ENCODE data around the gene CEP131. TPM values are rescaled to one million over a fixed set of nuclear protein-coding genes. Genes with fewer than 3 reads are reported as not detected.

CEP131 gene
- total RNA-seq, 4 donors from 2014 or later = 9.2 to 35.0 (median 20.9) TPM

- no peak overlapping the region for H3K27ac ChIP-seq
- no peak for DNase-seq (ENCODE audit: low spot score in 2 of 2)
- TF ChIP-seq CTCF (IDR thresholded peaks at IDR 0.05) = no peak
- TF ChIP-seq POLR2A (IDR thresholded peaks at IDR 0.05) = no peak
- no peak for TF ChIP-seq EP300 (IDR thresholded peaks at IDR 0.05)
- H3K36me3 ChIP-seq = peaks cover 0 to 78% (median 2%) of the 10 kb centered on the region in 3 donors
- WGBS, 2 donors = 77 to 87% methylated on average over 11 to 19 of the region's 21 CpGs
- H3K9me3 ChIP-seq = no peaks in the 10 kb centered on the region
- peaks cover 0 to 18% (median 3%) of the 10 kb centered on the region in 4 donors for H3K4me1 ChIP-seq
- H3K27me3 ChIP-seq = no peaks in the 10 kb centered on the region
- H3K4me3 ChIP-seq = no peak overlapping the region
Observed at GRCh38 chr17:81197831-81198490, 24.8 kb downstream of the CEP131 start.

- peaks cover 0 to 78% (median 2%) of the 10 kb centered on the region in 3 donors for H3K36me3 ChIP-seq
Observed at GRCh38 chr17:81197409-81197795, 25.4 kb downstream of the CEP131 start.

GRCh38 chr17:81196505-81197408 lies 26.0 kb downstream of the CEP131 start:
- H3K9me3 ChIP-seq = no peaks in the 10 kb centered on the region
- H3K27me3 ChIP-seq = no peaks in the 10 kb centered on the region
- WGBS, 2 donors = 82 to 87% methylated on average over 30 to 38 of the region's 45 CpGs
- no peak for DNase-seq (ENCODE audit: low spot score in 2 of 2)
- H3K4me1 ChIP-seq = peaks cover 0 to 18% (median 3%) of the 10 kb centered on the region in 4 donors
- H3K27ac ChIP-seq = no peak overlapping the region
- peaks cover 0 to 80% (median 2%) of the 10 kb centered on the region in 3 donors for H3K36me3 ChIP-seq
- no peak overlapping the region for H3K4me3 ChIP-seq
- no peak for TF ChIP-seq POLR2A (IDR thresholded peaks at IDR 0.05)
- TF ChIP-seq CTCF (IDR thresholded peaks at IDR 0.05) = no peak
- TF ChIP-seq EP300 (IDR thresholded peaks at IDR 0.05) = no peak

More at GRCh38 chr17:81197409-81197795, 25.4 kb downstream of the CEP131 start:
- Histone ChIP-seq H3K27ac (no peak overlapping the region), H3K27me3 (no peaks in the 10 kb centered on the region), H3K9me3 (no peaks in the 10 kb centered on the region), H3K4me3 (no peak overlapping the region), H3K4me1 (peaks cover 0 to 18% (median 3%) of the 10 kb centered on the region in 4 donors)
- no peak for DNase-seq (ENCODE audit: low spot score in 2 of 2)
- 79 to 81% methylated on average over 7 to 8 of the region's 14 CpGs for WGBS, 2 donors
- no peak for TF ChIP-seq CTCF (IDR thresholded peaks at IDR 0.05)
- TF ChIP-seq POLR2A (IDR thresholded peaks at IDR 0.05) = no peak

GRCh38 chr17:81195941-81196495 lies 26.7 kb downstream of the CEP131 start:
- no peaks in the 10 kb centered on the region for H3K9me3 ChIP-seq
- peaks cover 0 to 15% (median 3%) of the 10 kb centered on the region in 4 donors for H3K4me1 ChIP-seq
- 81 to 87% methylated on average over 7 to 12 of the region's 14 CpGs for WGBS, 2 donors
- peaks cover 0 to 87% (median 2%) of the 10 kb centered on the region in 3 donors for H3K36me3 ChIP-seq
- no peak for DNase-seq (ENCODE audit: low spot score in 2 of 2)
- no peak overlapping the region for H3K4me3 ChIP-seq
- no peak overlapping the region for H3K27ac ChIP-seq
- TF ChIP-seq CTCF (IDR thresholded peaks at IDR 0.05) (no peak), EP300 (IDR thresholded peaks at IDR 0.05) (no peak), POLR2A (IDR thresholded peaks at IDR 0.05) (no peak)
- H3K27me3 ChIP-seq = no peaks in the 10 kb centered on the region

All from tibial nerve (tissue), 4 donors.